NCI-H345 treated with DMSO at 0.1 percent for 48 hours (cell line): ENCODE data around the gene APOBEC3B.
"Not testable (repeated sequence)": the region's sequence is repeated elsewhere in the genome, so short reads cannot be mapped to it uniquely, and the experiment has no call there.

Experiments used
- DNase-seq: peaks from one replicate; lab custom pipeline; 2025; ENCODE audit not compliant: unreplicated experiment; lab: John Stamatoyannopoulos, UW

Gene APOBEC3B

GRCh38 chr22:38987171-38987895 is 5.2 kb downstream of the APOBEC3B start:
- no peak for DNase-seq

- DNase-seq = no peak
Observed at GRCh38 chr22:38989466-38989865, 7.3 kb downstream of the APOBEC3B start.

GRCh38 chr22:38992871-38993371 is 10.8 kb downstream of the APOBEC3B start:
- not testable (repeated sequence) for DNase-seq

GRCh38 chr22:38996105-38996504 is 14.0 kb downstream of the APOBEC3B start:
- DNase-seq = no peak

- no peak for DNase-seq
Observed at GRCh38 chr22:38997518-38997917, 15.4 kb downstream of the APOBEC3B start.

GRCh38 chr22:39003165-39003638 is 21.1 kb downstream of the APOBEC3B start:
- no peak for DNase-seq

DNA sequence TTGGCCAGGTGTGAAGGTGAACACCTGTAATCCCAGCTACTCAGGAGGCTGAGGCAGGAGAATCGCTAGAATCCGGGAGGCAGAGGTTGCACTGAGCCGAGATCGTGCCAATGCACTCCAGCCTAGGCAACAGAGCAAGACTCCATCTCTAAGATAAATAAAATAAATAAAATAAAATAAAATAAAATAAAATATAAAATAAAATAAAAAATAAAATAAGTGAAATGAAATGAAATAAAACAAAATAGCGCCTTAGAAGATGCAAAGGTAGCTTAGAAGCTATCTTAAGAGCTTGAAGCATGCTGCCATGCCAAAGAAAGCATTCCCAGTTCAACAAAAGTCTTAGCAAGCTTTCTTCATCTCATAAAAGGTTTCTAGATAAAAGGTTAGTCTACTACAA is 25.0 kb downstream of the APOBEC3B start:
- DNase-seq = no peak

DNA sequence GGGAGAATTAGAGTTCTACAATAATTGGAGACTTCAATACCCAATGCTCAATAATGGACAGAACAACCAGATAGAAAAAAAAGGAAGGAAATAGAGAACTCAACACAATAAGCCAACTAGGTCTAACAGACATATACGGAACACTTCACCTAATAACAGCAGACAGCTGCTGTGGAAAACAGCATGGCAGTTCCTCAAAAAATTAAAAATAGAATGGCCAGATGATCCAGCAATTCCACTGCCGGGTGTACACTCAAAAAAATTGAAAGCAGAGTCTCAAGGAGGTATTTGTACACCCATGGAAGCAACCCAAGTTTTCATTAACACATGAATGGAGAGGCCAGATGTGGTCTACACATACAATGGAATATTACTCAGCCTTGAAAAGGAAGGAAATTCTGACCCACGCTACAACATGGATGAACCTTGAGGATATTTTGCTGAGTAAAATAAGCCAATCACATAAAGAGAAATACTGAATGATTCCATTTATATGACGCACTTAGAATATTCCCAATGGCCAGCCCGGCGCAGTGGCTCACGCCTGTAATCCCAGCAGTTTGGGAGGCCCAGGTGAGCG is 26.2 kb downstream of the APOBEC3B start:
- DNase-seq = not testable (repeated sequence)

DNA sequence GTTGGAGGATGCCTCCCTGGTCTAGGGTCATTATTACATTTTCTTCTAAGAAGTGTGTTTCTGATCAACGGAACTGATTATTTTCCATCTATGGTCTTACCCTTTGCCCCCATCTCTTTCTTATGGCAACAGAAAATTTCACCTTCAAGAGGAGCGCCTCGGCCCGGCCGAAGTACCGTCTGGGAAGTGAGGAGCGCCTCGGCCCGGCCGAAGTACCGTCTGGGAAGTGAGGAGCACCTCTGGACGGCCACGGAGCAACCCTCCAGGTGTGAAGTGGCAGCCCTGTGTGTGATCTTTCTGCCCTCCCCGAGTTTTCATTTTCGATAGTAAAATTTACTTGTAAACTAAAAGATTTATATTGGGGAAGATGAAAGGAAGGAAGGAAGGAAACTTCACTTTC is 28.8 kb downstream of the APOBEC3B start:
- no peak for DNase-seq

DNA sequence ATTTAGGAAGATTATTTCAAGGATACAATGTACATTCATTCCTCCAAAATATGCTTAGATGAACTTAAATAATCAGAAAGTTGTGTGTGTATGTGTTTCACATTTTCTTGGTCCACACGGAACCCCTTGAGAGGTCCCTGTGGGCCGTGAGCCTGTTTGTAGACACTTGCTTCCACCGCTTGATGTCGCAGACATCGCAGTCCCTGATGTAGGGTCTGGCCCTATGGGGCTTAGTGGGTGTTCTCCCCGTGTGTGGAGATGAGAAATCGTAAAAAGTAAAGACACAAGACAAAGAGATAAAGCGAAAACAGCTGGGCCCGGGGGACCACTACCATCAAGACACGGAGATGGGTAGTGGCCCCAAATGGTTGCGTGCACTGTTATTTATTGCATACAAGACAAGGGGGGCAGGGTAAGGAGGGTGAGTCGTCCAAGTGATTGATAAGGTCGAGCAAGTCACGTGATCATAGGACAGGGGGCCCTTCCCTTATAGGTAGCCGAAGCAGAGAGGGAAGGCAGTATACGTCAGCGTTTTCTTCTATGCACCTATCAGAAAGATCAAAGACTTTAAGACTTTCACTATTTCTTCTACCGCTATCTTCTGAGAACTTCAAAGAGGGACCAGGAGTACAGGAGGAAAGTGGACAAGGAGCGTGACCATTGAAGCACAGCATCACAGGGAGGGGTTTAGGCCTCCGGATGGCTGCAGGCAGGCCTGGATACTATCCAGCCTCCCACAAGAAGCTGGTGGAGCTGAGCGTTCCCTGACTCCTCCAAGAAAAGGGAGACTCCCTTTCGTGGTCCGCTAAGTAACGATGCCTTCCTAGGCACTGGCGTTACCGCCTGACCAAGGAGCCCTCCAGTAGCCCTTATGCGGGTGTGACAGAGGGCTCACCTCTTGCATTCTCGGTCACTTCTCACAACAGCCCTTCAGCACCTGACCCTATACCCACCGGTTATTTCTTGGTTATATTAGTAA is 30.7 kb downstream of the APOBEC3B start:
- DNase-seq = no peak

DNA sequence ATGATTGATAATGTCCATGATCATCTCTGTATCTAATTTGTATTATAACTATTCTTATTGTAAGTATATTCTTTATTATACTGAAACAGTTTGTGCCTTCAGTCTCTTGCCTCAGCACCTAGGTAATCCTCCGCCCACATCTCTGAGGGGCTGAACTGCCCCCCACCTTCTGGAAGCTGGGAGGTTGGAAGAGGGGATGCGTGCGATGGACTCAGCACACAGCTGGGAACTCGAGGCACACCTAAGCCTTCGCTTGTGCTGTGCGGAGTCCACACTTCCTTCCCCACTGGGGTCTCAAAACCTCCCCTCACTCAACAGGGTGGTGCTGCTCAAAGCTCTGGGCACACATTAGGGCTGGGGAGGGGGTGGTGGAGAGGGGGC is 31.4 kb downstream of the APOBEC3B start:
- not testable (repeated sequence) for DNase-seq

DNA sequence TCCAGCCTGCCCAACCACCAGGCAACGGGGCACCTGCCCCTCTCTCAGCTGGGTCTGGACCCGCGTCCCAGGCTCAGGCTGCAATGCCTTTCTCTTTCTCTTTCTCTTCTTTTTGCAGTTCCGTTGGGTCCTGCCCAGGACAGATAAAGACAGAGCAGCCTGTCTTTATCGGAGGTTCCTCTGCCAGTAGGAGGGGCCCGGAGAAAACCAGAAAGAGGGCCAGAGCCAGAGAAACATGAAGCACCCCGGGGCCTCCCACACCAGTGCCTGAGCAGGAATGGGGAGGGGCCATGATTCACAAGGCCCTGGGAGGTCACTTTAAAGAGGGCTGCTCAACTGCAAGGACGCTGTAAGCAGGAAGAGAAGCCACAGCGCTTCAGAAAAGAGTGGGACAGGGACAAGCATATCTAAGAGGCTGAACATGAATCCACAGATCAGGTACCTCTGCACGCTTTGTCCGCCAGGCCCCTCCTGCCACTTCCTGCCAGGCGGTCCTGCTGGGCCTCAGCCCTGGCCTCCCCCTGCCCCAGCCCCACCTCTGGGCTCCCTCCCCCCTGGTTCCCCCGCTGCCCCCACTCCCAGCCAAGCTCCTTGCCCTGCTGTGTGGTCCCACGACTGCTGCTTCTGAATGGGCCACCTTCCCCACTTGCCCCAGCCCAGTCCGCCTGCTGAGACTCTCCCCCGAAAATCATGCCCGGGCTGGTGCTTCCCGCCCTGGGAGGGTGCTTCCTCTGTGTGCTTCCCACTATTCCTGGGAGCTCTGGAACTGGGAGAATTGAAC is 32.0 kb downstream of the APOBEC3B start, which contains the start of gene APOBEC3C:
APOBEC3C (plus strand) TSS at position 316 of the 781 bp plus-strand sequence; CDS start at position 422, 106 bp downstream.
- DNase-seq = no peak

DNA sequence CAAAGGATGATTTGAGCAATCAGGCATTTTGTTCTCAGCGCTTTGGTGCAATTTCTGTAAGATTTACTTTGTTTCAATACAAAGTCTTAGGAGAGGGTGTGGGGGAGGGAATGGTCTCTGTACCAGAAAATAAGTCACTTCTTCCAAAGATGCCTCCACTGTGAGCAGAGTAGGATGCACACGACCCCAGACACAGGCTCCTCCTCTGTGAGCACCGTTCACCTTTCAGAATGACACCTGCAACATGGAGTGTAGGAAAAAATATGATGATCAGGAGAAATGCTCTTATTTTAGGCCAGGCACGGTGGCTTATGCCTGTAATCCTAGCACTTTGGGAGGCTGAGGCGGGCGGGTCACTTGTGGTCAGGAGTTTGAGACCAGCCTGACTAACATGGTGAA is 32.6 kb downstream of the APOBEC3B start:
- DNase-seq = not testable (repeated sequence)

GRCh38 chr22:39016592-39016991 is 34.4 kb downstream of the APOBEC3B start:
- no peak for DNase-seq

DNA sequence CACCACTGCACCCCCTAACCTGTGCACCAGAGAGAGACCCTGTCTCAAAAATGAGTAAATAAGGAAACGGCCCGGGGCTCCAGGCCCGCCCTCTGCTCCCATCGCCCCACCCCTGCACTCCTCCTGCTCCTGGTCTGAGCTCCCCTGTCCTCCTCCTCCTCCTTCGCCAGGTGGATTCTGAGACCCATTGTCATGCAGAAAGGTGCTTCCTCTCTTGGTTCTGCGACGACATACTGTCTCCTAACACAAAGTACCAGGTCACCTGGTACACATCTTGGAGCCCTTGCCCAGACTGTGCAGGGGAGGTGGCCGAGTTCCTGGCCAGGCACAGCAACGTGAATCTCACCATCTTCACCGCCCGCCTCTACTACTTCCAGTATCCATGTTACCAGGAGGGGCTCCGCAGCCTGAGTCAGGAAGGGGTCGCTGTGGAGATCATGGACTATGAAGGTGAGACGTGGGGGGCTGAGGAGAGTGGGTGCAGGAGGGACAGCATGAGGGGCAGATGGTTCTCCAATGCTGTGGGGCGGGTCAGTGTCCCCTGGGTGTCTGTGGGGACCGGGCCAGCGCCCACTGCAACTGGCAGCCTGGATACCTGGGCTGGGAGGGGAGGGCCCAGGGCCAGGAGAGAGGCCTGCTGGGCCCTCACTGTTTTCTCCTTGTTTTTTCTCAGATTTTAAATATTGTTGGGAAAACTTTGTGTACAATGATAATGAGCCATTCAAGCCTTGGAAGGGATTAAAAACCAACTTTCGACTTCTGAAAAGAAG is 35.6 kb downstream of the APOBEC3B start:
- no peak for DNase-seq

DNA sequence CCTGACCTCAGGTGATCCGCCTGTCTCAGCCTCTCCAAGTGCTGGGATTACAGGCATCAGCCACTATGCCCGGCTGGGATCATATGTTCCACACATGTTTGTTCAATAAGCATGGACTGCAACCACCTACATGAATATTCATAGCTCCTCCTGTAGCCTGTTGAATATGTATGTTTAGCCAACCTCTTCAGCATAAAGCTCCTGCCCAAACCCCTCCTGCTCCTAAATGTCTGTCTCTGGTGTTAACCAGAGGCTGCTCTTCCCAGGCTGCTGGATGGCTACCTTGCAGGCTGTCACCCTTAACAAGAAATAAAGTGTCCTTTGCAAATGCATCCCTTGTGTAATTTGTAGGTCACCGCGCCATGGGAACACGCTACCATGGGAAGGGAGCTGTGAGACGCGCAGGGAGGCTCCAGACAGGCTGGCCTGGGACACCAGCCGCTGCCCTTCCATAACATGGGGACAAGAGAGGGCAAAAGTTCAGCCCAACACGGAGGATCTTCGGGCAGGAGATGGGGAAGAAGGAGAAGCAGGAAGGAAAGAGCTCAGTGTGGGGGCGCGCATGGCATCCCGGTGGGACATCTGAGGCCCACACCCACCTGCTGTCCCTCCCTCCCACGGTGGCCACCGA is 38.0 kb downstream of the APOBEC3B start:
- not testable (repeated sequence) for DNase-seq

GRCh38 chr22:39021552-39022250 is 39.6 kb downstream of the APOBEC3B start:
- no peak for DNase-seq

DNA sequence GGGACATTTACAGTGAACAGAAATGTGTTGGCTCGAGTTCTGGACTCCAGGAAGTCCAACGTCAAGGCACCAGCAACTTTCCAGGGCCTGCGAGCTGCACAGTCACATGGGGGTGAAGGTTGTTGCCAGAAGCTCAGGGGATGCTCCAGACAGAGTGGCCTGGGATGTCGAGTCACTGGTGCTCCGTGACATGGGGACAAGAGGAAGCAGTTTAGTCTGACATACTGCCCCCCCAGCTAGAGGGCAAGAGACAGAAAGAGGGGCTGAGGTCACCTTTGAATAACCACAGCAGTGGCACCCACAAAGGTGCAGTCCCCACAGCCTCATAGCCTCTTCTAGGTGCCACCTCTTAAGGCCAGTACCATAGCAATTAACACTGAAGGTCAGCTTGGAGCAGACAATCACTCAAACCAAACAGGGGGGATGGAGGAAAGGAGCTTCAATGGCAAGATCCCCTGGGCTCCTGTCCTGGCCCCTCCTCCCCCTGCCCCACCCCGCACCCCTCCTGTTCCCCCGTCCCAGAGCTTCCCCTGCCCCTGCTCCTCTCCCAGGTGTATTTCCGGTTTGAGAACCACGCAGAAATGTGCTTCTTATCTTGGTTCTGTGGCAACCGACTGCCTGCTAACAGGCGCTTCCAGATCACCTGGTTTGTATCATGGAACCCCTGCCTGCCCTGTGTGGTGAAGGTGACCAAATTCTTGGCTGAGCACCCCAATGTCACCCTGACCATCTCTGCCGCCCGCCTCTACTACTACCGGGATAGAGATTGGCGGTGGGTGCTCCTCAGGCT is 42.6 kb downstream of the APOBEC3B start:
- DNase-seq = no peak
